Measurements from ENCODE around the gene DPH3. TPM values are rescaled to one million over a fixed set of nuclear protein-coding genes. Genes with fewer than 3 reads are reported as not detected.

Gene DPH3
- total RNA-seq, 4 donors from 2014 or later, result 18.4 to 27.1 (median 19.6) TPM

- H3K36me3 ChIP-seq, result peaks cover 16 to 17% of the 10 kb centered on the region in 2 donors
- 71 to 90% methylated on average over 5 of the region's 5 CpGs for WGBS, 2 donors
- TF ChIP-seq POLR2A (IDR thresholded peaks at IDR 0.05) (no peak), CTCF (IDR thresholded peaks at IDR 0.05) (no peak)
Observed at GRCh38 chr3:16258177-16258576, 6.6 kb downstream of the DPH3 start.

GRCh38 chr3:16257309-16257708 is 7.4 kb downstream of the DPH3 start:
- DNase-seq, result no peak
- Histone ChIP-seq H3K4me1 (no peaks in the 10 kb centered on the region), H3K27me3 (no peaks in the 10 kb centered on the region), H3K36me3 (peaks cover 16 to 17% of the 10 kb centered on the region in 2 donors), H3K27ac (no peak overlapping the region), H3K4me3 (replicated peaks in 1 of 3) (no peak overlapping the region), H3K9me3 (no peaks in the 10 kb centered on the region)
- 91 to 92% methylated on average over 2 of the region's 2 CpGs for WGBS, 2 donors
- intact Hi-C loops (cut with DNase I), result no loop called here
- TF ChIP-seq POLR2A (IDR thresholded peaks at IDR 0.05) (no peak), CTCF (IDR thresholded peaks at IDR 0.05) (no peak)

More at GRCh38 chr3:16258177-16258576, 6.6 kb downstream of the DPH3 start:
- Histone ChIP-seq H3K4me1 (peaks cover 0 to 2% of the 10 kb centered on the region in 2 donors), H3K4me3 (replicated peaks in 1 of 3) (no peak overlapping the region), H3K9me3 (no peaks in the 10 kb centered on the region), H3K27me3 (no peaks in the 10 kb centered on the region), H3K27ac (no peak overlapping the region)
- intact Hi-C loops (cut with DNase I), result no loop called here
- DNase-seq, result no peak

GRCh38 chr3:16255726-16256125 is 9.0 kb downstream of the DPH3 start:
- H3K27ac ChIP-seq, result no peak overlapping the region
- intact Hi-C loops (cut with DNase I), result no loop called here
- no peak for DNase-seq
- H3K36me3 ChIP-seq, result peaks cover 16 to 17% of the 10 kb centered on the region in 2 donors
- H3K27me3 ChIP-seq, result no peaks in the 10 kb centered on the region
- 60 to 74% methylated on average over 5 of the region's 5 CpGs for WGBS, 2 donors
- TF ChIP-seq CTCF (IDR thresholded peaks at IDR 0.05) (no peak), POLR2A (IDR thresholded peaks at IDR 0.05) (no peak)
- no peak overlapping the region for H3K4me3 ChIP-seq (replicated peaks in 1 of 3)
- H3K4me1 ChIP-seq, result no peaks in the 10 kb centered on the region
- H3K9me3 ChIP-seq, result no peaks in the 10 kb centered on the region

- no peak overlapping the region for H3K4me3 ChIP-seq (replicated peaks in 1 of 3)
- intact Hi-C loops (cut with DNase I), result no loop called here
- no peak for DNase-seq
- H3K36me3 ChIP-seq, result peaks cover 13 to 15% of the 10 kb centered on the region in 2 donors
- no peaks in the 10 kb centered on the region for H3K9me3 ChIP-seq
- H3K27ac ChIP-seq, result no peak overlapping the region
- TF ChIP-seq POLR2A (IDR thresholded peaks at IDR 0.05), result no peak
- no peak for TF ChIP-seq CTCF (IDR thresholded peaks at IDR 0.05)
- 89 to 90% methylated on average over 3 of the region's 3 CpGs for WGBS, 2 donors
- no peaks in the 10 kb centered on the region for H3K4me1 ChIP-seq
- H3K27me3 ChIP-seq, result no peaks in the 10 kb centered on the region
Observed at GRCh38 chr3:16255326-16255725, 9.4 kb downstream of the DPH3 start.

GRCh38 chr3:16254916-16255315 is 9.8 kb downstream of the DPH3 start:
- Histone ChIP-seq H3K36me3 (peaks cover 9 to 11% of the 10 kb centered on the region in 2 donors), H3K27ac (no peak overlapping the region), H3K27me3 (no peaks in the 10 kb centered on the region), H3K4me3 (replicated peaks in 1 of 3) (no peak overlapping the region), H3K9me3 (no peaks in the 10 kb centered on the region), H3K4me1 (no peaks in the 10 kb centered on the region)
- 65 to 77% methylated on average over 5 of the region's 5 CpGs for WGBS, 2 donors
- no peak for DNase-seq
- intact Hi-C loops (cut with DNase I), result loop anchor here (5.0 kb wide), 1 partner anchor 438 kb away; no protein-coding TSS in a partner anchor
- no peak for TF ChIP-seq POLR2A (IDR thresholded peaks at IDR 0.05)
